Inflammatory macrophage treated with lipopolysaccharide for 4 hours (primary cell): ENCODE data around the gene DNLZ.

Experiments
- DNase-seq: peaks from one replicate; pipeline ENCODE4 v3.0.0-alpha.2; 2020

DNLZ gene

DNA sequence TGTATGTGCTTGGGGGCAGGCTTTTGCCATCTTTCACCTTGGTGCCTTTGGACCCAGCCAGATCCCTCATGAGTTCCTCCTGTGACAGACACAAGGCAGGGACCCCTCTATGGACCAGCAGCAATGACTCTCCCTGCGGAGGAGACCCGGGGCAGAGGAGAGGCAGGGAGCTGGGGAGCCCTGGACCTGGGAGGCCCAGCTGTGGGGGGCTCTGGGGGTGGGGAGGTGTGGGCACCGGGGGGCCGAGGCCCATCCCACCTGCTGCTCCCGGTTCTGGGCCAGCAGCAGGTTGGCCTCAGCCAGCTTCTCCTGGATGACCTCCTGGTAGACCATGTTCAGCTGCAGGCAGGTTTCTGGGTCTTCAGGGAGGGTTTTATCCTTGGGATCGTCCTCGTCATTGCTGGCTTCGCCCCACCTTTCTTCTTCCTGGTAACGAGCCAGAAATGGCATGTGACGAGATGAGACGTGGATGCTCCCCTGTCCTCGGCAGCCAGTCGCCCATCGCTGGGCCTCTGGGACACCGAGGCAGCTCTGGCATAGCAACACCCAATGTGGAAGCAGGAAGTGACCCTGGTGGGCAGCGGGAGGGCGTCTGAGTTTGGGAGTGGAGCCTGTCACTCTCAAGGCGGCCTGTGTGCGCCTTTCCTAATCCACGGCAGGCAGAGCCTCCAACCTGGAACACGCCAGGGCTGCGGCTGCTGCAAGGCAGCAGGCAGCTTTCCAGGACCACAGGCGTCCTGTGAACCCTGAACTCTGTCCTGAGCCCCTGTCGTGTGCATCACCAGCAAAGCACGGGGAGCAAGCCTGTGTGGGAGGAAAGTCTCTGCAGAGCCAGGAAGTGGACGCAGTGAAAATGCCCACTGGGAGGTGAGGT lies 32.0 kb upstream of the DNLZ start:
- no peak for DNase-seq

DNA sequence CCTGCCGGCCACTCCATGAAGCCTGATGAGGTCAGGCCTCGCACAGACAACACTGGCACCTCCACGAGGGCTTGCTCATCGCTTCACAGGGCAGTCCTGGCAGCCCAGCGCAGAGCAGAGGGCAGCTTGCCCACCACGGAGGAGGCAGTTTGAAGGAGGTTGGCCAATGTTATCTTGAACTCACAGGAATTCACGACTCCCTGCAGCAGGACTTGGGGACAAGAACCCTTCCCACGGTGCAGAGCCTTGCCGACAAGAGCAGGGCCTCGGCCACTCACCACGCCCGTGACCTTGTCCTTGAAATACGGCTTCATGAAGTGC lies 31.4 kb upstream of the DNLZ start:
- DNase-seq, result no peak

DNA sequence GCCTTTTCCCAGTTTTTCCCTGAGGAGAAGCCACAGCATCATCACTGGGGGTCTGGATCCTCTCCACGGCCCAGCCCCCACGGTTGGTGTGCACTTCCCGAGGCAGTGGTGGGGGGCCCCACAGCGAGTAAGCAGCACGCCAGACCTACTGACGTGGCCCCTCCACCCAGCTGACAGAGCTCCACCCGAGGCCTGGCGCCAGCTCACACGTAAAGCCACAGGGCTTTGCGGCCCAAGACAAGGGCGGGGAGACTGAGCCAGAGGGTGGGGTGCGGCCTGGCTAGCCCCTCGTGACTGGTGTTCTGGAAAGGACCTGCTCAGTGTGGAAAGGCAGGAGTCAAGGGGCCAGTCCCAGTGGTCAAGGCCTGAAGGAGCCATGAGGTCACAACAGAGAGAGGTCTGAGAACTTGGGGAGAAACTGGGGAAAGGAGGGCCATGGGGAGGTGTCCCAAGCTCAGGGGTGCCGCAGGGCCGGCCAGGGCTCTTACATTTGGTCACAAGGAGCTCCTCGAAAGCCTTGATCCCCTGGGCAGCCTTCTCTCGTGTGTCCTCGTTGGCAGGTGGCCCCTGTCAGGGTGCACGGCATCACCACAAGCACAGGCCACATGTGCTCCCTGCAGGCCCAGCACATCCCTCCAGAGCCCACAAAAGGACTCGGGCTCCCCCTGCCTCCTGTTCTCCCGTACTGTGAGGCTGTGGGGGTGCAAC lies 30.9 kb upstream of the DNLZ start:
- DNase-seq, result no peak

DNA sequence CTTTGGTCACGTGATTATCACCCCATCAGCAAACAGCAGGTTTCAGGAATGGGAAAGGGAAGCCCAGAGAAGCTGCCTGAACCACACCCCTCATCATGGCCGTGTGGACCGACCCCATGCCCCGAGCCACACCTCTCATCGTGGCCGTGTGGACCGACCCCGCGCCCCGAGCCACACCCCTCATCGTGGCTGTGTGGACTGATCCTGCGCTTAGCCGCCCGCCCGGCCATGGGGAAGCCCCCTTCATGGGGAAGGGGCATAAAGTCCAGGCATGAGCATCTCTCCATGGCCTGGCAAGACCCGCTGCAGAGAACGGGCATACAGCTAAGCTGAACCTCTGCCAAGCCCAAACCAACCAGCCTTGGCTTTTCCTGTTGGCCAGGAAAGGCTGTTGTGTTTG lies 30.0 kb upstream of the DNLZ start:
- DNase-seq, result no peak

DNA sequence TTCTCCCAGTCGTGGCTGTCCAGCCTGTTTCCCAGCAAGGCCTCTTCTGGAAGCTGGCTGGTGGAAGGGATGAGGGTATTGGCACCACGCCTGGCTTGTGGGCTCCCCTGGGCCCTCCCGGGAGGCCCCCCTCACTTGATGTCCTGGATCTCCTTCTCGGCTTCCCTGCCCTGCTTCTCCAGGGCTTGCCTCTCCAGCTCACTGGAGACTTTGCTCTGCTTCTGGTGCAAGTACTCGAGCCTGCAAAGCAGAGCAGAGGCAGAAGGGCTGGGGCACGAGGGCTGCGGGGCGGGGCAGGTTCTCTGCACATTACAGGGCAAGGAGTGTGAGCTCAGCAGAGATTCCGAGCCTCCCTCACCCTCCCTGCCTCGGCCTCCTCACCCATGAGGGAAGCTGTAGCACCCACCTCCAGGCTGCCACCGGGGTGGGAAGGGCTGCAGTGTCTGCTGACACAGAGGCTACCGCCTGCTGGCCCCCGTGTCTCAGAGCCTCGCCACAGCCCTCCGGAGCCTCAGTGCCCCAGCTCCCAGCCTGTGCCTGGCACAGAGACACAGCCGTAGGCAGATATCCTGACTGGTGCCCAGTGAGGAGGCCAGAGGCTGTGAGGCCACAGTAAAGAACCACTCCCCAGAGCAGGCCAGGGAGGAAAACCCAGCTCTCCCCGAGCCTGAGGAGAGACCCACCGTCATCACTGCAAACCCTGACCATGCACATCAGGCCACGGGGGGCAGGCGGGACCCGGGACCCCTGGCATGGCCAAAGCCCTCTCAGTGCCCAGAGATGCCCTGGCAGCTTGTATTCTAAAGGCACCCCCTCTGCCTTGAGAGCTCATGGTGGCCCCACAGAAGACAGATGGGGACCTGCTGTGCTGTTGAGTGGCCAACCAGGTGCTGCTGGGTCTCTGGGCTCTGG lies 29.2 kb upstream of the DNLZ start:
- DNase-seq, result no peak

DNA sequence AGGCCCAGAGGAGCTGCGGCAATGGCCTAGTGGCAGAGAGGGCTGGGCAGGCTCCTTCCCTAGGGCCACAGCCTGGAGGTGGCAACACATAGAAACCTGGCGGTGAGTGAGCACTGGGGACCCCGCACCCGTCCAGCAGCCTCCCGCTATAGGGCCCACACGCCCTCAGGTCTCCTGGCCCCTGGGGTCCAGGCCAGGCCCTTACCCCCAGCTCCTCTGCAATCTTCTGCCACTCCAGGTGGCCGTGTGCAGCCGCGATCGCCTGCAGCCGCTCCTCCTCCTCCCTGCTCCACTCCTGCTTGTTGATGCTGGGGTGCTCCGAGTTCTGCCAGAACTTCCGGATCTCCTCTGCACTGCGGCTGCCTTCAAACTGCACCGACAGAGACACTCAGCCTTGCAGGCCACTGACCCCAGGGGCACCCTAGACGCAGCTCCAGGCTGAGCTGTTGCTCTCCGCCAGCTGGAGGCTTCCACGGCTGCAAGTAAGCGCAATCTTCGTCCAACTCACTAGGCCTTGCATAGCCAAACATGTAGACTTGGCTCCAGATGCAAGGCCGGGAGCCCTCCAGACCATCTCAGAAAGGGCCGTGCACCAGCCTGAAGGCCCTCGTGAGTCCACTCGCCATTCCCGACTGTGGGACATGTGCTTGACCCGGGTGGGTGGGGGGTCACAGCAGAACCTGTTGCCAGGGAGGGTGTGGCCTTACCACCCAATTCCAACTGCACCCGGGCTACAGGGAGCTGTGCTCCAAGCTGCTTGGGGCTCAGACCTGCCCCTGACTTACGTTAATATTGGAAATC lies 28.4 kb upstream of the DNLZ start:
- no peak for DNase-seq

DNA sequence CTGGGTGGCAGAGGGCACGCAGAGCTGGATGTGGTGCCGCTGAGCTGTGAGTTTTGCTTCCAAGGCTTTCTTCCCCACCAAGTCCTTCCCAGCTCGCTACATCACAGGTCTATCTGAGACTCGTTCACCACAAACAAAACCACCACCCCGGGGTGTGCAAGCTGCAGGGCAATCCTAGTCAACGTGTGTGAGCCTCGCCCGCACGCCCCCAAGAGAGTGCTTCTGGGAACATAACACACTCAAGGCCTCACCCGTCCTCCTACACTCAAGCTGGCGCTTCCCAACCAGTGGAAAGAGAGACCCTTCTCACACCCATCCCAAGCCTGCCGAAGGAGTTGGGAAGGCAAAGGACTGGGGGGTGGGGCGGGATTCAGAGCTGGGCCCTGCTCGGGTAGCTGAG lies 25.9 kb upstream of the DNLZ start:
- DNase-seq, result no peak

DNA sequence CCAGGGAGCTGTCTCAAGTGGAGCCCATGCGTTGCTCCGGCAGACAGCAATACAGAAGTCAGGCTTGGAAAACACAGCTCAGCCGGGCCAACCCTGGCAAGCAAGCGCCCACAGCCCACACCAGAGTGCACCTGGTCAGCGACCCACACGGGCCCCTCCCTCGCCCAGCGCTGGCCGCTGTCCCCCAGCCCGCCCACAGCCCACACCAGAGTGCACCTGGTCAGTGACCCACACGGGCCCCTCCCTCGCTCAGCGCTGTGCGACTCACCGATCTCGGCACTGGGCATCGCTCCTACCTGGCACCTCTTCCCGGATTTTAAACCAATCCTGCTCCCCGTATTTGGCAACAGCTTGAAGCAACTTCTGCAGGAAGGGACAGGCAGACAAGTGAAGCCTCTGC lies 23.7 kb upstream of the DNLZ start:
- no peak for DNase-seq

DNA sequence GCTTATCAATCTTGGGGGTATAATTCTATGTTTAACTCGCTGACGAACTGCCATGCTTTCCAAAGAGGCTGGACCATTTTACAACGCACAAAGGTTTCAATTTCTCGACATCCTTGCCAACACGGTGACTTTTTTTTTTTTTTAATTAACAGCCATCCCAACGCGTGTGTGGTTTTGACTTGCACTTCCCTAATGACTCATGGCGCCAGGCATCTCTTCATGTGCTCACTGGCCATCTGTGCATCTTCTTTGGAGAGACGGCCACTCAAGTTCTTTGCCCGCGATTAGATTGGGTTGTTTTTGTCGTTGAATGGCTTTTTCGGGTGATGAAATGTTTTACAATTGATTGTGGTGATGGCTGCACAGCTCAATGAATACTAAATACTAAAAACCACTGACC lies 22.5 kb upstream of the DNLZ start:
- DNase-seq, result peak; percentile 37

DNA sequence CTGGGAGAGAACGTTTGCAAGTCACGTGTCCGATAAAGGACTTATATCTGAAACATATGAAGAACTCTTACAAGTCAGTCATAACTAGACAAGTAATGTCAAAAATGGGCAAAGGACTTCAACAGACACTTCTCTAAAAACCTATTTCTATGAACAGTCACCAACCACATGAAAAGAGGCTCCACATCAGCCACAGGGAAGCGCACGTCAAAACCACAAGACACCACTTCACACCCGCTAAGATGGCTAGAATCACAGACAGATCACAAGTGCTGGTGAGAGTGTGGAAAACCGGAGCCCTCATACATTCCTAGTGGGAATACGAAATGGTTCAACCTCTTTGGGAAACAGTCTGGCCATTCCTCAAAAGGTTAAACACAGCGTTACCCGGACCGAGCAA lies 21.5 kb upstream of the DNLZ start:
- no peak for DNase-seq

DNA sequence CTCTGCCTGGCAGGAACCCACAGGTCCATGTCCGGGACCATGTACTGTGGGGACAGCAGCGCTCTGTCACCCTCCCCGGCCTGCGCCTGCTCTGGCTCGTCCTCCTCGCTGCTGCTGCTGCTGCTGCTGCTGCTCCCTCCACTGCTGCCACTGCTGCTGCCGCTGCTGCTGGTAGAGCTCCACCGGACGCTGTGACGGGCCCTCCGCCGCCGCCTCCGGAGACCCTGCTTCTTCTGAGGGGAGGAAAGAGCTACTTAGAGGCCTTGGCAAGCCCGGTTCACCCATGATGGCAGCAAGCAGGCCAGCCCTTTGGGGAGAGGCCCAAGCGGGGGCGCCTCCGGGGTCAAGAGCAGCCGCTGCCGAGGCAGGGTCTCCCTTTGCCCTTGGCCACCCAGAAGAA lies 19.9 kb upstream of the DNLZ start:
- DNase-seq, result no peak

DNA sequence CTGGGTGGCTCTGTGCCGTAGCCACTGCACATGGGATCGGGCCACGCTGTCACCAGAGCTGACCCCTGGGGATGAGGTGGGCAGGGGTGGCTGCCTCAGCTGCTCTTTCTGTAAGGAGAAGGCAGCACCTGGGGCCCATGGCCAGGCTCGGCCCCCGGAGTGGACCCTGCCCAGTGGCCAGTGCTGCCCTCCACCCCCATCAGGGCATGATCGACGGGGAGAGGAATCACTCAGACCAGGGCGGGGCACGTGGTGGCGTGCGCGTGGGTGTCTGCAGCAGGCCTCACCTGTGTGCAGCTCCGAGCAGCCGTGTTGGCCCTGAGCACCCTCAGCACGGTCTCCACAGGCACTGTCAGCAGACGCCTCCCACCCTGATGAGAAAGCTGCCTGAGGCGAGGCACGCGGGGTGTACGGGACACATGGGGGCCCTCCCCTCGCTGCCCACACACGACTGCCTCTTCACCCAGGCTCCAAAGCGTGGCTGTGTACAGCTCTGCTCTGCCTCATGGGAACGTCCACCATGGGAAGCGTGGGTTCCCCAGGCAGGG lies 18.5 kb upstream of the DNLZ start:
- DNase-seq, result no peak

DNA sequence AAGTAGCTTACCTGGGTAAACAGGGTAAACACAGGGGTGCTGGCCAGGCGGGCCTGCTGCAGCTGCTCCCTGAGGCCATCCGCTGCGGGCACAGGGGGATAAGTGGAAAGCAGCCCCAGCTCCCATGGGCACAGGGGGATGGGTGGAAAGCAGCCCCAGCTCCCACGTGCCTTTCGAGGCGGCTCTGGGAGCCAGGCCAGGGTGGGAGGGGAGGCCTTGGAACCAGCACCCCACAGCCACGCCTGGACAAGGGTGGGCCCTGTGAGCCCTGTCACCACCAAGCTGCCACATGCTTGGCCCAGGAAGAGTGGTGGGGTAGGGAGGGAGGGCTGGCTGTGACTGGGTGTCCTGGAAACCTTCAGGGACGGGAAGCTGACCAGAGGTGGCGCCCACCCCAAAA lies 17.8 kb upstream of the DNLZ start:
- no peak for DNase-seq

DNA sequence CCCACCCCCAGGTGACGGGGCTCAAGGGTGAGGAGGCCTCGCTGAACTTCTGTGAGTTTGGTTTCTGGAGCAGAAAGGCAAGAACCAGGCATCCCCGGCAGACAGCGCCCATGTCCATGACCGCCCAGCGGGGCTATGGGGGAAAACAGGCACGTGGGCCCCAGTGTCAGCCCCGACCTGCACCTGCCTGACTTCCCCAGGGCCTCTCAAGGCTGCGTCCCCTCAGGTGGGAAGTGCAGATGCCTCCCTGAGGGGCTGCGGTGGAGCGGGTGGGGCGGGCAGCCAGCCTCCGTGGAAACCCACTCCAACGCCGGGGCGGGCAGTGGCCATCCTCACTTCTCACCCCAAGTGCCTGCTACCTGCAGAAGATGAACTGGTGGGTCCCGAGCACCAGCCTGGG lies 16.8 kb upstream of the DNLZ start:
- DNase-seq, result no peak

DNA sequence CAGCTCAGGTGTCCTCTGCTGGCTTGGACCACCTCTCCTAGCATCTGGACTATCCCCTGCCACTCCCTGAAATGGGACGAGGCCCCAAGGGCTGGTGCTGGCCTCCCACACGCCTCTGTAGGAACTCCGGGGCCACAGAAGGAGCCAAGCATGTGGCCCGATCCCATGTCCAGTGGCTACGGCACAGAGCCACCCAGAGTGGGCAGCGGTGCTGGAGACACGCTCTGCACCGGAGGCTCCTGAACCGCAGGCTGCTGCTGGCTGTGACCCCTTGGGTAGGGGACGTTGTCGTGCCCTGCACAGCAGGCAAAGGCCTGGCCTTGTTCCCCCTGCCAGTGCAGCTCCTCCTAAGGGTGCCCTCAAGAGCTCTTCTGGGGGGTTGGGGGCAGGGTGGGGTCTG lies 16.3 kb upstream of the DNLZ start:
- DNase-seq, result no peak

DNA sequence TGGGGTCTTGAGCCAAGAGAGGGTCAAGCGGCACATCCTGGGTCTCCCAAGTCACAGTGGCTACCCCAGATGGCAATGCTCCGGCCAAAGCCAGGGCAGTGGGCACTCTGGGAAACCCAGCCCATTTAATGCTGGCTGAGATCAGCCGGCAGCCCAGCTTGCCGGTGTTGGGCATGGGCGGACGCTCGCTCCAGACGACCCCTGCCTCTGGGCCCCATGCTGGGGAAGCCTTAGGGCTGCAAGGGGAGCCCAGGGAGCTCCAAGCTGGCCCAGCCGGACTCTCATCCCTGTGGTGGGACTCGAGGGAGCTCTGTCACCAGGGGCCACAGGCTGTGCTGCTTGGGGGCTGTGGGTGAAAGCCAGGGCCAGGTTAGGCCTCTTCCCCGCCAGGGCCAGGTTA lies 15.9 kb upstream of the DNLZ start:
- DNase-seq, result no peak

DNA sequence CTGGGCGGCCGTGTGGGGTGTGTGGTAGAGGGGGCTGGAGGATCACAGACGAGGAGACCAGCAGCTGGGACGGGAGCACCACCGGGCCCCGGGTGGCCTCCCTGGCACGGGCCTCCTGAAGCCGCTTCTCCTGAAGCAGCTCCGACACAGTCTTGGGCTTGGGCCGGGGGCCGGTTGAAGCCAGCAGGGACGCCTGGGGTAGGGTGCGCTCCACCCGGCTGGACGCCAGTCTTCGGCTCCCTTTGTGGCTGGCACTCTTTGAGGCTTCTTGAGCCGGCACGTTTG lies 15.4 kb upstream of the DNLZ start:
- DNase-seq, result no peak

DNA sequence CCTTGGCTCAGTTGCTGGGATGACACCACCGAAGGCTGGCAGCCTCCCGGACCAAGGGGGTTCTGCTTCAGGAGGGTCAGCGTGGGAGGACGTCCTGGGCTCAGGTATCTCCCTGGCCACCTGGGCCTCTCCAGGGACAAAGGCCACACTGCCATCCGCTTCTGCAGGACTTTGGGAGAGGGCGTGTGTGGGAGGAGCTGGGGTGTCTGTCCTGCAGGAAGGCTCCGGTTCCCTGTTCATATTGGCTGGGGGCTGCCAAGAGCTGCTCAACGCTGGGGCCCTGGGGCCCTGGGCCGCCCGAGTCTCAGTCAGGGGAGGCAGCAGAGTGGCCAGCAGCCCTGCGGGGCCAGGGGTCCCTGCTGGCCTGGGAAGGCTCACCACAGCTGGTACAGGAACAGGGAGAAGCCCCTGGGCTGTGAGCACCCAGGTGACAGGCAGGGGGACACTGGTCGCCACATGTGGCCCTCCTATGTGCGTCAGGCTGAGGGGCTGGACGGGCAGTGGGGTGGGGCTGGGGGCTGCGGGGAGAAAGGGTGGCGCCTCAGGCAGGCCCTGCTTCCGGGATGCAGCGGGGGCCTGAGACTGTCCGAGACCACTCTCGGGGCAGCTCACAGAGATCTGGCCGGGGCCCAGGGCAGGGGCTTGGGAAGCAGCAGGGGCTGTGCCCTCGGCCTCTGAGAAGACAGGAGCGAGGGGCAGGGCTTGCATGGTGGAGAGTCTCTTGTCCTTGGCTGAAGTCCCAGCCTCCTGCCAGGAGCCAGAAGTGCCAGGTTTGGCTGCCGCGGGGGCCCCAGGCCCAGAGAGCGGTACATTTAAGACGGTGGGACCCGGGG lies 14.8 kb upstream of the DNLZ start:
- no peak for DNase-seq

DNA sequence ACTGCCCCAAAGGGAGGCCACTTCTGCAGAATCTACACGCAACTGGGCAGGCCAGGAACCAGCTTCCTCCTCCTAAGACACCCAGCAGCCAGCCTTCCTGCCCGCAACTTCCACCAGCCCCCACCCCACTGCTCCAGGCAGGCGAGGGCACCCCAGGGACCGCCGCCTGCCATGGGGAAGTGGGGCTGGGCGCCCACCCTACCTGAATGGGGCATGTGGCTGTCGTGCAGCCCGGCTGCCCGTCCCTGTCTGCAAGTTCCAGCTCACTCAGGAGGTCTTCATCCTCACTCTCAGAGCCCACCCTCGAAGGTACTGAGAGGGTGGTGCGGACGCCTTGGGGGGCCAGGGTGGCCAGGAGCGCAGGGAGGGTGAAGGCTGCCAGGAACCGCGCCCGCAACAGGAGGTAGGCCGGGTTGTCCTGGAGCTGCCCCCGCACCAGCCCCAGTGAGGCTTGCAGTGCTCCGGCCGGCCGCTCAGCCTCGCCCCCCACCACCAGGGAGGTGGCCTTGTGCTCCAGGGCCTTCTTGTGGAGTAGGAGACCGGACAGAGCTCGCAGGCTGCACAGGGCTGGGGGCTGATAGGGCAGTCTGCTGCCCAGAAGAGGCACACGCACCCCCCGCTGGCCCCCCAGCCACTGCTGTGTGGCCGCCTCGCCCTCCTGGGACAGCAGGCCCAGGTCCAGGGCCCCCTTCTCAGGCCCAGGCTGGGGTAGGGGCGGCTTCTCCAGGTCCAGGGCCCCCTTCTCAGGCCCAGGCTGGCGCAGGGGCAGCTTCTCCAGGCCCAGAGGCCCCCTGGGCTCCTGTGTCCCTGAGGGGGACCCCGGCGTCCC lies 14.0 kb upstream of the DNLZ start:
- no peak for DNase-seq

DNA sequence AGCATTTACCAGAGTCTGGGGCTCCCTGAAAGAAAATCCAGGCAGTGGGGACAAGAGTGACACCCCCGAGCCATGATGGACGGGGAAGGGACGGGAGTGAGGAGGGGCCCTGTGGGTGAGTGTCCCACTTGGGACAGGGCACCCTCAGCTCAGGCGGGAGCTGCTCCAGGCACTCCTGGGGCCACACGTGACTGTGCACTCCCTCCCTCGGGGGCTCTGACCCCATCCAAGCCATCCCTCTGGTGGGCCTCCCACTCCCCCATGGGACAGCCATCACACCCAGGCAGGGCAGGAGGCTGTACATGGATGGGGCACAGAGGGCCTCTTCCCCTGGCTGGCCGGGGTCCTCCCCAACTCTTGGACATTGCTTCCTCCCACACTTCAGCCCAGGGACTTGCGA lies 12.9 kb upstream of the DNLZ start:
- no peak for DNase-seq

DNA sequence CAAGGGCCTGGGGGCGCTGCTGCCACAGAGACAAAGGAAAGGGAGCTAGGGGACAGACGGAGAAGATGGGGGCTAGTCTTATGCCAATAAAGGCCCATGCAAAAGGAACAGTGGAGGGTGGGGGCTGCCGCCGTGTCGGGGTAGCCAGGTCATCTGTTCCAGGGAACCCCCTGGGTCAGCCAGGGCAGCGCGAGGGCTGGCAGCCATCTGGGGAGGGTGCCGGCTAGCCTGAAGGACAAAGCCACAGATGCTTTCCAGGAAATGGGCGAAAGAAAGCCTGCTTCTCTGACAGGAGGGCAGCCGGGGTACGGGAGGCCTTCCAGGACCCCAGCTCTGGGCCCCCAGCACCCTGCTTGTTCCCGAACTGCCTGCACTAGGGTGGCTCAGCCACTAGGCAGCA lies 11.6 kb upstream of the DNLZ start:
- DNase-seq, result no peak
